HCEC 1CT (cell line): Measurements from ENCODE around the gene TADA2A.
A peak's percentile ranks its signal among the peaks of the same experiment; 100 is the strongest.
"Not testable (repeated sequence)": the region's sequence is repeated elsewhere in the genome, so short reads cannot be mapped to it uniquely, and the experiment has no call there.

Experiments used
- DNase-seq: peaks from one replicate; pipeline ENCODE4 v3.0.0-alpha.2; 2017

TADA2A gene

DNA sequence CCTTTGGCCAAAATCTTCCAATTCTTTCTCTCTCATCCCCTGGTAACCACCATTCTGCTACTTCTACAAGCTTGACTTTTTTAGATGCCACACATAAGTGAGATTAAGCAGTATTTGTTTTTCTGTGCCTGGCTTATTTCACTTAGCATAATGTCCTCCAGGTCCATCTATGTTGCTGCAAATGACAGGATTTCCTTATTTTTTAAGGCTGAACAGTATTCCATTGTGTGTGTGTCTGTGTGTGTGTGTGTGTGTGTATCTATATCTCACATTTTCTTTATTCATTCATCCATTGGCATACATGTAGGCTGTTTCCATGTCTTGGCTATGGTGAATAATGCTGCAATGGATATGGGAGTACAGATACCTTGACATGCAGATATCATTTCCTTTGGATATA lies 6.2 kb upstream of the TADA2A start:
- no peak for DNase-seq

DNA sequence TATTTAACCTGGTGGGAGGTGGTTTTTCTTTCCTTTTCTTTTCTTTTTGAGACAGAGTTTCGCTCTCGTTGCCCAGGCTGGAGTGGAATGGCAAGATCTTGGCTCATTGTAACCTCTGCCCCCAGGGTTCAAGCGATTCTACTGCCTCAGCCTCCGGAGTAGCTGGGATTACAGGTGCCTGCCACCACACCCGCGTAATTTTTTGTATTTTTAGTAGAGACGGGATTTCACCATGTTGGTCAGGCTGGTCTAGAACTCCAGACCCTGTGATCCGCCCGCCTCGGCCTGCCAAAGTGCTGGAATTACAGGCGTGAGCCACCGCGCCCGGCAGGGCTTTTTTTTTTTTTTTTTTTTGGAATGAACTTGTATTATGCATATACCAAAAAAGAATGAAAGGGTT lies 1.2 kb upstream of the TADA2A start:
- DNase-seq = not testable (repeated sequence)

DNA sequence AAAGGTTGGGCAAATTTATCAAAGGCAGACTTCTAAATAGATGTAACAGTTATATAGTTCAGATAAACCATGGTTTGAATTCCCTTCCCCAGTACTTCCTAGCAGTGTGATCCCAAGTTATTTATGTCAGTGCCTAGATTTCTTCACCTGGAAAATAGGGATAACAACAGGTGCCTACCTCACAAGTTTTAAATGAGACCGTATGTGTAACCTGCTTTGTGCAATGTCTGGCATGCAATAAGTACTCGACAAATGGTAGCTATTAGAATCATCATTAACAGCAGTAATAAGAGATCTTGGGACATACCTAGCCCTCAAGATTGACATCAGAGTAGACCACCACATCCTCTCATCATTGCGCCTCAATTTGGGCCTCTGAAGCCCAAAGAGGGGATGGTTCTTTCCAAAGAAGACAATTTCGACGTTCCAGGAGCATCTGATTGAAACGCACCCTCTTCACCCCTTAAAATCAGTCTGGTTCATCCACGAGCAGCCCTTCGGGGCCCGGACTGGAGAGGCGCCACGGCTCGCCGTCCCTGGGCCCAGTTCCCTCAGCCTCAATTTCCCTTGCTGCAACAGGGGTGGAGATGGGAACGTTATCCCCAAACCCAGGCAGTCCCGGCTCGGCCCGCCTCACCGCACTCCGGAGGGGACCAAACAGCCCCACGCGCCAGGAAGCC lies 591 bp upstream of the TADA2A start:
- no peak for DNase-seq

DNA sequence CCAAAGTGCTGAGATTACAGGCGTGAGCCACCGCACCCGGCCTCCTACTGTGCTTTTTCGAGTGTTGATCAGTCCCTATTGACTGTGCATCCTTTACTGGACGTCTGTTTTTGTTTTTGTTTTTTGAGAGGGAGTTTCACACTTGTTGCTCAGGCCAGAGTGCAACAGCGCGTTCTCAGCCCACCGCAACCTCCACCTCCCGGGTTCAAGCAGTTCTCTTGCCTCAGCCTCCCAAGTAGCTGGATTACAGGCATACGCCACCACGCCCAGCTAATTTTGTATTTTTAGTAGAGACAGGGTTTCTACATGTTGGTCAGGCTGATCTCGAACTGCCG lies 1.4 kb downstream of the TADA2A start:
- not testable (repeated sequence) for DNase-seq

DNA sequence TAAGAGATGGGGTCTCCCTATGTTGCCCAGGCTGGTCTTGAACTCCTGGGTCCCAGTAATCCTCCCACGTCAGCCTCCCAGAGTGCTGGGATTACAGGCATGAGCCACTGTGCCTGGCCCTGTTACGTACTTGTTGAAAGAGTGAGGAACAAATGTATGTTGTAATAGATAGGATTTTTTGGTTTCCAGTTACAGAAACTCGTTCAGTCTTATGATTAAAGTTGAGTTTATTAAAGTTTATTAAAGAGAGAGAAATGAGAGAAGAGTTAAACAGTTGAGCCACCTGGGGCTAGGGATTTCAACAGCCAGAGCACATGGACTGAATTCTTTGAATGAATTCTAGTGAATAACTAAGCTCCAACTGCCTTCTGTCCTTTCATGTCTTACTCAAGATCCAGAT lies 3.7 kb downstream of the TADA2A start:
- DNase-seq = no peak

DNA sequence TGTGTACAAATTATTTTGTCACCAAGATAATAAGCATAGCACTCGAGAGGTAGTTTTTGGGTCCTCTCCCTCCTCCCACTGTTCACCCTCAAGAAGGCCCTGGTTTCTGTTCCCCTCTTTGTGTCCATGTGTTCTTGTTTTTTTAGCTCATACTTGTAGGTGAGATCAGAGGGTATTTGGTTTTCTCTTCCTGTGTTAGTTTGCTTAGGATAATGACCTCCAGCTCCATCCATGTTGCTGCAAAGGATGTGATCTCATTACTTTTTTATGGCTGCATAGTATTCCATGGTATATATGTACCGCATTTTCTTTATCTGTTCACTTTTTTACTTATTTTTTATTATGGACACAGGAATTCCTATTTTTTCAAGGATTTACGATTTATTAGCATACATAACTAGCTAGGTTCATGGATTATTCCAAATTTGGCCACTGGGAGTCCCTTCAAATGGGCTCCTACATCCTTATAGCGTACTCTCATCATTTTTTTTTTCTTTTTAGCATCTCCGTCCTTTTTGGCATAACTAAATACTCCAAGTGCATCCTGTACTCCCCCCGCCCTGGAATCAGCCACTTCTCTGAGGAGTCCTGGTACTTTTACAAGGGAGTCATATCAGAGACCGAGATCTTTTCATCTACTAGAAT lies 7.3 kb downstream of the TADA2A start:
- no peak for DNase-seq

DNA sequence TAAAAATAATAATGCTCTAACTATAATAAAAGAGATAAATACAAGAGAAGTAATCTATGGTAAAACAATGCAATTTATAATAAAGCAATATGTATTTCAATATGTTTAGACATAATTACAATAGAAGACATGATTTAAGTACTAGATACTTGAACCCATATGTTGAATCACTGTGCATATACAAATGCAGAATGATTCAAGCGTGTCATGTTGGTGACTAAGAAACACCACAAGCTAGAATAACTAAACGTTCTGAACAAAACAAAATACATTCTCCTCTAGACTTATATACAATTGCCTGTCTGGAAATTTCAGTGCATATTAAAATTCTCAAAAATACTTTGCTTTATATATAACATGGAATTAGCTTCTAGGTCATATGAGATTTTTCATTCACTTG lies 11.2 kb downstream of the TADA2A start:
- peak; percentile 76 for DNase-seq

DNA sequence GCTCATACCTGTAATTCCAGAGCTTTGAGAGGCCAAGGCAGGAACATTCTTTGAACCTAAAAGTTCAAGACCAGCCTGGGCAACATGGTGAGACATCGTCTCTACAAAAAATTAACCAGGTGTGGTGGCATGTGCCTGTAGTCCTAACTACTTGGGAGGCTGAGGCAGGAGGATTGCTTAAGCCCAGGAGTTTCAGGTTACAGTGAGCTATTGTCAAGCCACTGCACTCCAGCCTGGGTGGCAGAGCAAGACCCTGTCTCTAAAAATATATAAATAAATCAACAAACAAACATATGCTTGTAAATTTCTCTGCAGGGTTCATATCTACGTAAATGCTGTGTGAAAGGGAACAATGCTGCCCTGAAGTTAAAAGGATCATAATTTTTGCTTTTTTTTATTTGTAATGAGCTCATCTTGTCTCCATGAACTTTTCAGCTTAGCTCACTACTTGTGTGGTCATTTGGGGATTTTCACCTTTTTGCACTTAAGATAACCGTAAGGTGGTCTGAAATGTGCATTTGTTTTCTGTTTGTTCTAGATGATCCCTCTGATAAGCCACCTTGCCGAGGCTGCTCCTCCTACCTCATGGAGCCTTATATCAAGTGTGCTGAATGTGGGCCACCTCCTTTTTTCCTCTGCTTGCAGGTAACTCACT lies 16.4 kb downstream of the TADA2A start:
- no peak for DNase-seq

DNA sequence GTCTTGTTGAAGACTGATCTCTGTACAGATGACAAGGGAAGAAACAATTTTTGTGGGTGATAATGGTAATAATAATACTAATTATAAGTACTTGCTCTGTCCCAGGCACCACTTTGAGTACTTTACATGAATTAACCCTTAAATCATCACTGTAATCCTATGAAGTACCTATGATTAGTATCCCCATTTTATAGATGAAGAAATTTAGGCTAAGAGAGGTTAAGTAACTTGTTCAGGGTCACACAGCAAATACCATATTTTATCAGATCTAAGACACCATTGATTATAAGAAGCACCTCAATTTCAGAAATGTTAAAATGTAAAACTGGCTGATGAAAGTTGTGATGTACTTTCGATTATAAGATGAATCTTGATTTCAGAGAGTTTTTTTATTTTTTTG lies 18.6 kb downstream of the TADA2A start:
- DNase-seq = no peak

DNA sequence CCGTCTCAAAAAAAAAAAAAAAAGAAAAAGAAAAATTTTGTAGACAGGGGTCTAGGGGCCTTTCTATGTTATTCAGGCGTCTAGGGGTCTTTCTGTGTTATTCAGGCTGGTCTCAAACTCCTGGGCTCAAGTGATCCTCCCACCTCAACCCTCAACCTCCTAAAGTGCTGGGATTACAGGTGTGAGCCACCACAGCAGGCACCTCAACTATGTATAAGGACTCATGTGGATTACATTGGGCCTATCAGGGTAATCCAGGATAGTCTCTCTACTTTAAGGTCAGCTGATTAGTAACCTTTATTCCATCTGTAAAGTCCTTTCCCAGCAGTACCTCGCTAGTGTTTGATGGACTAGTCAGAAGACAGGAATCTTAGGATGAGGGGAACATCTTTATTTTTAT lies 22.4 kb downstream of the TADA2A start:
- no peak for DNase-seq

DNA sequence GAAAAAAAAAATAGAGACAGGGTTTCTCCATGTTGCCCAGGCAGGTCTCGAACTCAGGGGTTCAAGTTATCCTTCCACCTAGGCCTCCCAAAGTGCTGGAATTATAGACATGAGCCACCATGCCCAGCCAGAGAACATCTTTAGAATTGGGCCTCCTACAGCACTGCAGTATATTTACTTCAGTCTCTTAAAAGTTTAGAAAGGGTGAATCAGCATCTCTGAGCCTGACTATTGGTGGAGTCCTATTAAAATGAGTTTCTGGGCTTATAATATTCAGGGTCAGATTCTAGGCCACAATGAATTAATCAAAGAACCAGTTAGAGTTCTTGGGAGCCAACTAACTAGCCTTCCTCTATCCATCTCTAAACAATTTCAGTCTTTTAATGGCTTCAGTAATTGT lies 22.8 kb downstream of the TADA2A start:
- DNase-seq = no peak

DNA sequence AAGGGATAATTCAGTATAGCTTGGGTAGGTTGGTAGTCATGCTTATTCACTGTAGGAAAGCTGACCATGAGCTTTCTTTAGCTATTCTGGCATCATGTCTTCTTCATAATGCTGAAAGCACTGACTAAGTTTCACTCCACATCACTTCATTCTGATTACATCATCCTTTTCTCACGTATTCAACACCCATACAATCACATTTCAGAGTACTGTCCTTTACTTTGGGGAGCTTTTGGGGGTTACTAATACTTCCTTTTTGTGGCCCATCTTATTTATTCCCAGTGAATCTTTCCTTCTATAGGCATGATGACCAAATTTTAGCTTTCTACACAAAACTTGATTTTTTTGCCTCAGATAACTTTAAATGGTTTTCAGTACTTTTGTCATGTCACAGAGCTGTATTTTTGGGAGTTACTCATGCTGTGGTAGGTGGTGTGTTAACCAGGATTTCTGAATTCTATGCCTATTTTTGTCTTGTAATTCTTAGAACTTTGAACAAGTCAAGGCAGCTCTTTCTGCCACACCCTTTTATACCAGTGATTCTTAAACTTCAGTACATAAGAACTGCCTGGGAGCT lies 23.5 kb downstream of the TADA2A start:
- DNase-seq = peak; percentile 64

DNA sequence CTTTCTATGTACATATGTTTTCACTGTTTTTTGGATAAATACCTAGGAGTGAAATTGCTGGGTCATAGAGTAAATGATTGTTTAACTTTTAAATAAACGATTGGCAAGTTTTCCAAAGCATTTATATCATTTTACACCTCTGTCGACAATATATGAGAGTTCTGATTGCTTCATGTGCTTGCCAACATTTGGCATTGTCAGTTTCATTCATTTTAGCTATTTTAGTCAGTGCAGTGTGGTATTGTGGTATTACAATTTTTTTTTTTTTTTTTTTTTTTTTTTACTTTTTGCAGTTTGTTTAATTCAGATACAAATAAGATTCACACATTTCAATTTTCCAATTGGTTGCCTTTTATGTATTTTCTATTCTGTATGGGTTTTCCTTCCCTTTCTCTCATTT lies 26.0 kb downstream of the TADA2A start:
- DNase-seq = no peak

DNA sequence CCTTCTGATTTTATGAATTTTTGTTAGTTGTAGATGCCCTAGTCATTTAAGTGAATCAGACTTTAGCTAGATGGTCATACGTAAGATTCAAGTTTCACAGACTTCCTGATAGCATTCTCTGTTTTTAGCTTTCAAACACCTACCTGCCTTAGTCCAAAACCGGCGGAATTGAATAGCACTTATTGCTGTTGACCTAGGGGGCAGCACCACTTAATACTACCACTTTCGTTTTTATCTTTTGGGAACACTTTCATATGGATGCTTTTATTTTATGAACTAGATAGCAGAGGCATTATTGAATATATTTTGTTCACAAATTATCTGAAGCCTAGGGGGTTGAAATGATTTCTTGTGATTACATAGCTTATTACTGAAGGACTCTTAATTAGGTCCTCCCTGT lies 31.5 kb downstream of the TADA2A start:
- no peak for DNase-seq

DNA sequence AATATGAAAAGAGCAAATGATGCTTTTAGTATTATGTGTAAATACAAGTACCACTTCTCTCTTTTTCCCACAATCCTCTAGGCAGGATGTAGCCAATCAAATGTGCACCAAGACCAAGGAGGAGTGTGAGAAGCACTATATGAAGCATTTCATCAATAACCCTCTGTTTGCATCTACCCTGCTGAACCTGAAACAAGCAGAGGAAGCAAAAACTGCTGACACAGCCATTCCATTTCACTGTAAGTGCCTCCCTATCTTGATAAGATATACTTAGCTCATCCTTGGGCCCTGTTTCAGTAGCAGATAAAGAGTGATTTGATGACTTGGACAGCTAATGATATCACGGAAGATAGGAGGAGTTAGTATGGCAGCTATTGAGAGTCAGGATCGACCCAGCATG lies 33.7 kb downstream of the TADA2A start:
- no peak for DNase-seq

DNA sequence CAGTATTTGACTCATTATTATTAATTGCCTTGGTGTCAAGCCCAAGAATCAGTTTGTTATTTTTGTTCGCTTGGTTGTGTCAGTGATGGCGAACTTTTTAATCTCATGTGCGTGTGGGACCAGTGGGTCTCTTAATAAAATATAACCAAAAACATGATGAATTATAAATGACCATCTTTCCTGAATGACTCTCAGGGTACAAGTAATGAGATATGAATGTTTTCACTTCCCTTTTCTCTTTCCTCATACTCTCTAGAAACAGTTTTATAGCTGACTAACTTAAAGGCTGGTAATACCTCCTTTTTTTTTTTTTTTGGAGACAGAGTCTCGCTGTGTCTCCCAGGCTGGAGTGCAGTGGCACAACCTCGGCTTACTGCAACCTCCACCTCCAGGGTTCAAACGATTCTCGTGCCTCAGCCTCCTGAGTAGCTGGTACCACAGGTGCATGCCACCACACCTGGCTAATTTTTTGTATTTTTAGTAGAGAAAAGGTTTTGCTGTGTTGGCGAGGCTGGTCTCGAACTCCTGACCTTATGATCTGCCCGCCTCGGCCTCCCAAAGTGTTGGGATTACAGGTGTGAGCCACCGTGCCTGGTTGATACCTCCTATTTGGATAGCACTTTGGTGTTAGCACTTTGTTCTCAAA lies 34.8 kb downstream of the TADA2A start:
- DNase-seq = peak; percentile 61

DNA sequence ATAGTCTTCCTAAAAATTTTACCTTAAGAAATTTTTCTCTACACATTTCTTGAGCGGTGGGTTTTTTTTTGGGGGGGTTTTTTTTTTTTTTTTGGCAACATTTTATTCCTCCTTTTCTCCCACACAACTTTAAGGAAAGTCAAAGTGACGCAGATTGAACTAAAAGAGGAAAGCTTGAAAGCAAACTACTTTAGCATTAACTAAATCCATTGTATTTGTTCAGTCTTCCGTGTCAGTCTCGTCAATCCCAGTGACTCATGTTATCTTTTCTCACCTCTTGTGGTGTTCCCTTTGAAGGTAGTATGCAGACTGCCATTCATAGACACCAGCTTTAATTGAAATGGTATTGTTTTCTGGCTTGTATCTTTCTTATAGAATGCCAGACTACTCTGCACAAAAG lies 39.3 kb downstream of the TADA2A start:
- DNase-seq = no peak

DNA sequence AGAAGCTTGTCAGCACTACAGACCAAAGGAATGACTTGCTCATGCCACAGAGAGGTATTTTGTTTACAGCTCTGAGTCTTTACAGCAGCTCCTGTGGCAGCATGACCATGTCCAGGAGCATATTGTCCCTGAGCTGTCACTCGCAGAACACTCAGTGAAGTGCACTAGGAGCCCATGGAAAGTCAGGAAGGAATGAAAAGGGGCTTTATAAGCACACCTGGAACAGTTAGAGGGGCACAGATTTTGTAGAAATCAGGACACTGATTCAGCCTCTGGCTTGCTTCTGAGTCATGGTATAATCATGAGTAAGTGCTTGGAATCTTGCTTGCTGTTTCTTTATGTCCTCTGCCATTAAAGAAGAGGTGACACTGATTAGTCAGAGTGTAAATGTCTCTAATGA lies 41.0 kb downstream of the TADA2A start:
- peak; percentile 65 for DNase-seq

DNA sequence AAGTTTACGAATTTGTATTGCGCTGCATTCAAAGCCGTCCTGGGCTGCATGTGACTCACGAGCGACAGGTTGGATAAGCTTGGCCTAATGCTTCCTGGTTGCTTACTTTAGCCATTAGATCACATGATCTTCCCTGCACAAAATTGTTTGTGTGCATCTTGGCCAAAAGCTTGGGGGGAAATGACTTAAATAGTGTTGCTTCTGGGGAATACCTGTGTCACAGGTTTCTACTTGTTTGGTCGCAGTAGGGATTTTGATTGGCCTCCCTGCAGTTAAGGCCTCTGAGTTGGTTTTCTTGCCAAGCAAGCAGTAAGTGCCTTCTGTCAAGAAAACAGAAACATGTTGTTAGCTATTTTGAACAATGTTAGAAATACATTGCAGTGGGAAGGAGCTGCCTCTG lies 43.4 kb downstream of the TADA2A start:
- DNase-seq = no peak

DNA sequence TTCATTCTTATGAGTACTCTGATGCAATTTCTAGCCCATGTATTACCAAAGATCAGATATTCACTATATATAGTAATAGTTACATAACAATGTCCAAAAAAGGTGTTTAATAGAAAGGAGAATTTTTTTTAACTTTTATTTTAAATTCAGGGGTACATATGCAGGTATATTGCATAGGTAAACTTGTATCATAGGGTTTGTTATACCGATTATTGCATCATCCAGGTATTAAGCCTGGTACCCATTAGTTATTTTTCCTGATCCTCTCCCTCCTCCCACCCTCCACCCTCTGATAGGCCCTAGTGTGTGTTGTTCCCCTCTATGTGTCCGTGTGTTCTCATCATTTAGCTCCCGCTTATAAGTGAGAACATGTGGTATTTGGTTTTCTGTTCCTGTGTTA lies 51.1 kb downstream of the TADA2A start:
- not testable (repeated sequence) for DNase-seq

DNA sequence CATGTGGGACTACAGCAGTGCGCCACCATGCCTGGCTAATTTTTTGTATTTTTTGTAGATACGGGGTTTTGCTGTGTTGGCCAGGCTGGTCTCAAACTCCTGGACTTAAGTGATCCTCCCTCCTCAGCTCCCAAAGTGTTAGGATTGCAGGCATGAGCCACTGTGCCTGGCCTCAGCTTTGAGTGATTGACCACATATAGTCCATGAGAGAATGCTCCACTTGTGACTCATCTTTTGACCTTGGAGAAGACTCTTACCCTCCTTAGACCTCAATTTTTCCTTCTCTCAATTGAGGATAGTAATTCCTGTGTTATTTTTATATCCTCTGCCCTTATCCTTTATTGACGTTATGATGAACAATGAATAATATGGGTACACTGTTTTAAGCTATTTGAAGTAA lies 52.1 kb downstream of the TADA2A start:
- DNase-seq = peak; percentile 93

DNA sequence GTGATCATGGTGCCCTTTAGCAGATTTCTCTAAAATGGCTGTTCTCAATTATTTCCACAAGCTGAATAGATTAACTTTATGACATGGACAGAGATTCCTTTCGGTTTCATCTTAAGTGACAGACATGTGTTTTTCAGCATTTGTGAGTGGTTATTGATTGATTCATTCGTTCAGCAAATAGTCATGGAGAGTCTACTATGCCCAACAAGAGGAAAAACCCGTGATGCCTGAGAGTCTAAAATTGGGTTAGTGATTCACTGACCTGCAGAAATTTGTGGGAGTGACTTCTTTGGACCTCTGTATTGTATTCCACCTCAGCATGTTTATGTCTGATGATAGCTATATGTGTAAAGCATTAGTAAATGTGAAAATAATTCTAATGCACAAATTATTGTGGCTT lies 55.0 kb downstream of the TADA2A start:
- DNase-seq = peak; percentile 59

DNA sequence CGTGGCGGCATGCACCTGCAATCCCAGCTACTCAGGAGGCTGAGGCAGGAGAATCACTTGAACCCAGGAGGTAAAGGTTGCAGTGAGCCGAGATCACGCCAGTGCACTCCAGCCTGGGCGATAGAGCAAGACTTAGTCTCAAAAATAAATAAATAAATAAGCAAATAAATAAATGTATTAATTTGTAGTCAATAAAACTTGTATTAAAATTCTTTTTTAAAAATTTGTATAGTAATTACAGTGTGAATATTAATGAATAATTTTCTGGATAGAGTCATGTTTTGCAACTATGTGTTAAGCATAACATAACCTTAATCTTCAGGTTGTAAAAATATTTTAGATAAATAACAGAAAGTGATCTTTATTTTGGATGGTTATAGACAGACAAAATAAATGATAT lies 55.8 kb downstream of the TADA2A start:
- no peak for DNase-seq

DNA sequence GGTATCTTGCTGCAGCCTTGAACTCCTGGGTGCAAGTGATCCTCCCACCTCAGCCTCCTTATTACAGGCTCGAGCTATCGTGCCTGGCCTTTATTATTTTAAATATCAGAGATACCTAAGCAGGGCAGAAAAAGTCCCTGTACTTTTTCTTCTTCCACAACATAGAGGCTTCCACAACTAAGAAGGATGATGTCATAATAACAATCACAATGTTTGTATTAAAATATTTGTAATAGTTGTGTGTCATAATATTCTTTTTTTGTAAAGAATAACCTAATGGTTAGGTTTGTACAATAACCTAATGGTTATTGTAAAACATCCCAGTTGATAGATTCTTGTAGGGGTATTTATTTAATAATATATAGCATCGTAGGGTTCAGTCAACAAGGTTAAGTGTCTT lies 56.4 kb downstream of the TADA2A start:
- no peak for DNase-seq
